NCI-H1436 treated with DMSO at 0.1 percent for 48 hours (cell line): Measurements from ENCODE around the gene WHRN.

Source experiments
- DNase-seq: peaks from one replicate; lab custom pipeline; 2025; lab: John Stamatoyannopoulos, UW

Gene WHRN

GRCh38 chr9:114505187-114506081, at the start of gene WHRN:
WHRN (minus strand) TSS chr9:114505473; CDS start chr9:114504801, 672 bp downstream.
- peak; percentile 16 for DNase-seq

GRCh38 chr9:114553202-114553601, 47.9 kb upstream of the WHRN start:
- no peak for DNase-seq

- DNase-seq = no peak
Measured at GRCh38 chr9:114552706-114553105, 47.4 kb upstream of the WHRN start.

GRCh38 chr9:114551750-114552685, 46.7 kb upstream of the WHRN start:
- no peak for DNase-seq

- DNase-seq = no peak
Measured at GRCh38 chr9:114549697-114550330, 44.5 kb upstream of the WHRN start.

GRCh38 chr9:114546851-114547250, 41.6 kb upstream of the WHRN start:
- DNase-seq = no peak

- no peak for DNase-seq
Measured at GRCh38 chr9:114545055-114545454, 39.8 kb upstream of the WHRN start.

GRCh38 chr9:114539701-114540380, 34.6 kb upstream of the WHRN start:
- DNase-seq = no peak

- DNase-seq = no peak
Measured at GRCh38 chr9:114538241-114538640, 33.0 kb upstream of the WHRN start.

- DNase-seq = no peak
Measured at GRCh38 chr9:114532561-114533237, 27.4 kb upstream of the WHRN start.

GRCh38 chr9:114529285-114529684, 24.0 kb upstream of the WHRN start:
- DNase-seq = no peak

- no peak for DNase-seq
Measured at GRCh38 chr9:114526807-114527206, 21.5 kb upstream of the WHRN start.

GRCh38 chr9:114525513-114525912, 20.2 kb upstream of the WHRN start:
- no peak for DNase-seq

- no peak for DNase-seq
Measured at GRCh38 chr9:114524247-114524681, 19.0 kb upstream of the WHRN start.

GRCh38 chr9:114522847-114523246, 17.6 kb upstream of the WHRN start:
- no peak for DNase-seq

- DNase-seq = no peak
Measured at GRCh38 chr9:114522286-114522685, 17.0 kb upstream of the WHRN start.

GRCh38 chr9:114521846-114522245, 16.6 kb upstream of the WHRN start:
- no peak for DNase-seq

- DNase-seq = no peak
Measured at GRCh38 chr9:114518599-114519022, 13.3 kb upstream of the WHRN start.

- no peak for DNase-seq
Measured at GRCh38 chr9:114518120-114518519, 12.8 kb upstream of the WHRN start.

GRCh38 chr9:114516913-114517312, 11.6 kb upstream of the WHRN start:
- DNase-seq = no peak

- no peak for DNase-seq
Measured at GRCh38 chr9:114515528-114515927, 10.3 kb upstream of the WHRN start.
